HCT116 (cell line): Measurements from ENCODE around the gene KERA. TPM values are rescaled to one million over a fixed set of nuclear protein-coding genes. Genes with fewer than 3 reads are reported as not detected.

Experiments used
- ATAC-seq: fragments of 200-7000 bp; cut with Tn5 transposase; 2 replicates; pipeline ENCODE4 v1.9.1; 2020; ENCODE audit warnings: mild to moderate bottlenecking, moderate library complexity
- BruUV-seq: library from RNA; stranded (reverse); fragments of 400-500 nt; replicated peaks from 2 replicates; lab custom pipeline; 2021; lab: Mats Ljungman, UMichigan
- CTCF ChIA-PET: fragments of 300-600 bp; sonication (Branson Sonifier 250); formaldehyde crosslinking; loops from one replicate; lab custom pipeline; 2021; ENCODE audit warnings: antibody characterized with exemption; lab: Charles Lee
- POLR2A ChIA-PET: fragments of 300-600, 350-600 bp; sonication (Branson Sonifier 250); formaldehyde crosslinking; loops from one replicate; lab custom pipeline; 2021; ENCODE audit warnings: antibody characterized with exemption; lab: Charles Lee
- RAD21 ChIA-PET, 2 experiments: fragments of 300-600 bp; sonication (Branson Sonifier 250); formaldehyde crosslinking; loops; one replicate each; lab custom pipeline; 2023; ENCODE audit warnings: low total read pairs in 2 of 2; ENCODE audit not compliant: uncharacterized antibody in 2 of 2, unreplicated experiment in 2 of 2, low non-redundant PET in 1 of 2; lab: Charles Lee
- DNase-seq: peaks from one replicate; pipeline ENCODE4 v3.0.0-alpha.2; 2010; ENCODE audit warnings: low read depth, low spot score
- H2AFZ ChIP-seq: fragments of 200-600 bp; shearing (Covaris generic), sonication (generic); 2 replicates; pipeline ENCODE4 v1.6.1; 2017; ENCODE audit warnings: low read depth, mixed run types, mixed read lengths, antibody characterized with exemption, low read length; ENCODE audit not compliant: poor library complexity, severe bottlenecking
- H3K27ac ChIP-seq: 2 replicates; pipeline ENCODE4 v1.5.1; 2012; ENCODE audit warnings: low read depth, low read length
- H3K27me3 ChIP-seq: fragments of 200-600 bp; sonication (generic); 2 replicates; pipeline ENCODE4 v1.6.1; 2016; ENCODE audit warnings: mixed run types, low read length, mixed read lengths; ENCODE audit not compliant: insufficient read depth
- H3K36me3 ChIP-seq, 2 experiments: fragments of 200-500 bp in 1 of 2; fragments of 200-600 bp in 1 of 2; sonication (Bioruptor generic) in 1 of 2; sonication (generic) in 1 of 2; 2 replicates each; pipeline versions ENCODE4 v1.5.1 to v1.6.1; 2014 to 2016; ENCODE audit warnings: low read length in 2 of 2, inconsistent platforms in 1 of 2, mixed read lengths in 1 of 2, mixed run types in 1 of 2; ENCODE audit not compliant: insufficient read depth in 2 of 2, control insufficient read depth in 1 of 2
- H3K4me1 ChIP-seq, 2 experiments: fragments of 200-600 bp in 1 of 2; sonication (generic) in 1 of 2; 2 replicates each; pipeline versions ENCODE4 v1.5.1 to v1.6.1; 2012 to 2017; ENCODE audit warnings: low read length in 2 of 2, inconsistent platforms in 1 of 2, mild to moderate bottlenecking in 1 of 2, mixed read lengths in 1 of 2, mixed run types in 1 of 2, moderate library complexity in 1 of 2; ENCODE audit not compliant: insufficient read depth in 2 of 2, control insufficient read depth in 1 of 2
- H3K4me2 ChIP-seq: fragments of 200-600 bp; sonication (generic); 2 replicates; pipeline ENCODE4 v1.6.1; 2017; ENCODE audit warnings: mixed run types, low read length, mixed read lengths
- H3K4me3 ChIP-seq, 2 experiments: fragments of 200-600 bp in 1 of 2; sonication (generic) in 1 of 2; replicated peaks in 1 of 2; 2 replicates each; pipeline ENCODE4 v1.5.1; 2011 to 2016; ENCODE audit warnings: low read length in 2 of 2, control low read depth in 1 of 2, low read depth in 1 of 2, mild to moderate bottlenecking in 1 of 2, mixed read lengths in 1 of 2, mixed run types in 1 of 2
- H3K79me2 ChIP-seq: fragments of 200-600 bp; sonication (generic); 2 replicates; pipeline ENCODE4 v1.6.1; 2017; ENCODE audit warnings: mild to moderate bottlenecking, mixed run types, low read length, moderate library complexity, mixed read lengths; ENCODE audit not compliant: insufficient read depth
- H3K9ac ChIP-seq: fragments of 200-600 bp; sonication (generic); 2 replicates; pipeline ENCODE4 v1.6.1; 2016; ENCODE audit warnings: low read length, mixed read lengths
- H3K9me2 ChIP-seq: fragments of 200-600 bp; sonication (generic), shearing (Covaris generic); 2 replicates; pipeline ENCODE4 v1.6.1; 2017; ENCODE audit warnings: mixed run types, mild to moderate bottlenecking, moderate library complexity; ENCODE audit not compliant: insufficient read depth
- H3K9me3 ChIP-seq, 2 experiments: fragments of 200-500 bp in 1 of 2; fragments of 200-600 bp in 1 of 2; sonication (Bioruptor generic) in 1 of 2; sonication (generic) in 1 of 2; 2 replicates each; pipeline ENCODE4 v1.6.1; 2014 to 2017; ENCODE audit warnings: low read length in 2 of 2, mixed read lengths in 2 of 2, inconsistent platforms in 1 of 2, low read depth in 1 of 2, mild to moderate bottlenecking in 1 of 2, mixed run types in 1 of 2, moderate library complexity in 1 of 2; ENCODE audit not compliant: control insufficient read depth in 1 of 2, insufficient read depth in 1 of 2
- H4K20me1 ChIP-seq: fragments of 200-600 bp; sonication (generic), shearing (Covaris generic); 2 replicates; pipeline ENCODE4 v1.6.1; 2017; ENCODE audit warnings: mixed run types, mild to moderate bottlenecking, moderate library complexity; ENCODE audit not compliant: insufficient read depth
- CBX3 ChIP-seq: IDR thresholded peaks from 2 replicates; pipeline ENCODE4 v1.6.1; 2012; ENCODE audit warnings: low read depth
- CEBPB ChIP-seq: IDR thresholded peaks from 2 replicates; pipeline ENCODE4 v1.6.1; 2012; ENCODE audit warnings: low read depth
- ELF1 ChIP-seq: IDR thresholded peaks from 2 replicates; pipeline ENCODE4 v1.6.1; 2012; ENCODE audit warnings: low read depth, borderline replicate concordance
- EZH2 ChIP-seq: fragments of 200-600 bp; sonication (generic); IDR thresholded peaks from 2 replicates; pipeline ENCODE4 v1.6.1; 2017; ENCODE audit warnings: antibody characterized with exemption, mixed run types
- JUND ChIP-seq: IDR thresholded peaks from 2 replicates; pipeline ENCODE4 v1.6.1; 2012
- POLR2AphosphoS5 ChIP-seq: IDR thresholded peaks from 2 replicates; pipeline ENCODE4 v1.6.1; 2011; ENCODE audit warnings: mild to moderate bottlenecking, low read depth, low read length, moderate library complexity
- RAD21 ChIP-seq: IDR thresholded peaks from 2 replicates; pipeline ENCODE4 v1.6.1; 2012; ENCODE audit warnings: low read depth, mild to moderate bottlenecking
- SRF ChIP-seq: IDR thresholded peaks from 2 replicates; pipeline ENCODE4 v1.6.1; 2012; ENCODE audit warnings: low read depth
- TCF7L2 ChIP-seq: IDR thresholded peaks from 2 replicates; pipeline ENCODE4 v1.7.0; 2011; ENCODE audit warnings: borderline replicate concordance, inconsistent platforms; ENCODE audit not compliant: insufficient read depth, insufficient read length; ENCODE audit errors: extremely low read depth
- YY1 ChIP-seq: IDR thresholded peaks from 2 replicates; pipeline ENCODE4 v1.6.1; 2011; ENCODE audit warnings: low read length, low read depth, moderate library complexity, mild to moderate bottlenecking; ENCODE audit not compliant: insufficient replicate concordance; ENCODE audit errors: extremely low read depth
- ZFX ChIP-seq: fragments of 450-650 bp; IDR thresholded peaks from 2 replicates; pipeline ENCODE4 v1.6.1; 2017
- intact Hi-C: fragments of 100-400 bp; cut with micrococcal nuclease; formaldehyde crosslinking; loops from 2 replicates; pipeline ENCODE4 v1.10.0; 2022
- total RNA-seq: library from RNA; stranded (reverse); gene quantifications from one replicate; pipeline ENCODE4 v1.2.1, GENCODE V29; 2021; ENCODE audit not compliant: unreplicated experiment
- TF ChIP-seq, protein P1 (sequence below), 3 experiments: fragments of 200-600 bp in 1 of 3; sonication (generic) in 1 of 3; IDR thresholded peaks in 2 of 3; conservative IDR thresholded peaks in 1 of 3; 2 replicates each; pipeline ENCODE4 v1.5.1; 2012 to 2017; ENCODE audit warnings: low read depth in 2 of 3, low read length in 2 of 3, antibody characterized with exemption in 1 of 3, borderline replicate concordance in 1 of 3, control low read depth in 1 of 3, mild to moderate bottlenecking in 1 of 3, mixed read lengths in 1 of 3, mixed run types in 1 of 3, moderate library complexity in 1 of 3; ENCODE audit not compliant: insufficient read depth in 1 of 3
- TF ChIP-seq, protein P2 (sequence below): IDR thresholded peaks from 2 replicates; pipeline ENCODE4 v1.6.1; 2012
- TF ChIP-seq, protein P3 (sequence below): IDR thresholded peaks from 2 replicates; pipeline ENCODE4 v1.6.1; 2012; ENCODE audit warnings: low read depth
- TF ChIP-seq, protein P4 (sequence below): IDR thresholded peaks from 2 replicates; pipeline ENCODE4 v1.6.1; 2012

Gene KERA
- total RNA-seq, 1 experiment from 2014 or later: not detected

DNA sequence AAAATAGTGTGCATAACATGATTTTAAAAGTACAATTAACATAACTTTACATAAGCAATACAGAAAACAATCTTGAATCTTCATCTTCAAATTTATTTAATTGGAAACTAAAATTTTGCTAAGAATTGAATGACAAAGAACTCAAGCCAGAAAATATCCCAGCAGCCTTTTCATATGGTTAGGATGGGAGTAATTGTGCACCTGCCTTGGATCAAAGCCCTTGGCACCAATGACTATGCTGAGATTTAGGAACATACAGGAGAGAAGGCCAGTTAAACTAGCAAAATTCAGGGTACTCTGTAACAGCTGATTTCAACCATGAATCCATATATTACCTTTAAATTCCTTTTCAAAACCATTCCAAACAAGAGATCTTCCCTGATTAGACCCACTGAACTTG is 5.8 kb downstream of the KERA start:
- ChIA-PET POLR2A (no interaction called here), RAD21 (no interaction called here), CTCF (no interaction called here)
- H3K9ac ChIP-seq: no peak overlapping the region
- H3K4me2 ChIP-seq: no peak overlapping the region
- no peaks in the 10 kb centered on the region for H3K27me3 ChIP-seq
- intact Hi-C loops: no loop called here
- TF ChIP-seq EZH2: no peak
- no peak for TF ChIP-seq SRF
- TF ChIP-seq JUND: no peak
- TF ChIP-seq ZFX: no peak
- no peak for TF ChIP-seq POLR2AphosphoS5
- H4K20me1 ChIP-seq: no peaks in the 10 kb centered on the region
- H3K9me2 ChIP-seq: 0 out of 2 replicates have a peak, but pooled peaks cover 3% of the 10 kb centered on the region
- H2AFZ ChIP-seq: no peak overlapping the region
- H3K27ac ChIP-seq: no peak overlapping the region
- H3K79me2 ChIP-seq: no peaks in the 10 kb centered on the region
- H3K36me3 ChIP-seq: no peaks in the 10 kb centered on the region
- no peak overlapping the region for H3K4me3 ChIP-seq
- ATAC-seq (no peak), DNase-seq (no peak)
- no TSS peak for BruUV-seq
- H3K9me3 ChIP-seq: no peaks in the 10 kb centered on the region
- no peaks in the 10 kb centered on the region for H3K4me1 ChIP-seq

DNA sequence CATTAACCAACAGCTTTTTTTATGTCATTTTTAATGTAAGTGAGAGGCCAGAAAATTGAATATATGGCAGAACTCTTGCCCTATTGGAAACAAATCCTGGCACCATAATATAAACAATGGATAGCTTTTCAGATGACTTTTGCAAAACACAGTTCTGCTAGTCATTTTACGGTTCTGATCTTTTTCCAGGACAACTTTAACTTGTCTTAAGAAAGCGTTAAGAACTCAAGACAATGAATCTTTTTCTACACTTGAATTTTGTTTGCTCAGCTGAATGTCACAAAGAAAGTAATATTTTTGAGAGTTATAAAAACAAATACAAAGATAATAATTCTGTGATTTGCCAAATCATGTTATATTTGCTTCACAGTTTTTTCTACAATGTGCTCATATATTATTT is 13.2 kb downstream of the KERA start:
- Histone ChIP-seq H3K4me1 (no peaks in the 10 kb centered on the region), H3K4me3 (no peak overlapping the region), H3K27me3 (no peaks in the 10 kb centered on the region), H3K27ac (no peak overlapping the region), H3K4me2 (no peak overlapping the region), H3K9ac (no peak overlapping the region), H4K20me1 (no peaks in the 10 kb centered on the region), H3K36me3 (no peaks in the 10 kb centered on the region), H2AFZ (no peak overlapping the region), H3K9me2 (no peaks in the 10 kb centered on the region), H3K9me3 (no peaks in the 10 kb centered on the region), H3K79me2 (no peaks in the 10 kb centered on the region)
- intact Hi-C loops: no loop called here
- BruUV-seq: no TSS peak
- RAD21 ChIA-PET: no interaction called here
- no peak for DNase-seq
- TF ChIP-seq YY1 (no peak), TCF7L2 (no peak), ELF1 (no peak), RAD21 (no peak), CEBPB (no peak), CBX3 (no peak)
- TF ChIP-seq, protein P1, sequence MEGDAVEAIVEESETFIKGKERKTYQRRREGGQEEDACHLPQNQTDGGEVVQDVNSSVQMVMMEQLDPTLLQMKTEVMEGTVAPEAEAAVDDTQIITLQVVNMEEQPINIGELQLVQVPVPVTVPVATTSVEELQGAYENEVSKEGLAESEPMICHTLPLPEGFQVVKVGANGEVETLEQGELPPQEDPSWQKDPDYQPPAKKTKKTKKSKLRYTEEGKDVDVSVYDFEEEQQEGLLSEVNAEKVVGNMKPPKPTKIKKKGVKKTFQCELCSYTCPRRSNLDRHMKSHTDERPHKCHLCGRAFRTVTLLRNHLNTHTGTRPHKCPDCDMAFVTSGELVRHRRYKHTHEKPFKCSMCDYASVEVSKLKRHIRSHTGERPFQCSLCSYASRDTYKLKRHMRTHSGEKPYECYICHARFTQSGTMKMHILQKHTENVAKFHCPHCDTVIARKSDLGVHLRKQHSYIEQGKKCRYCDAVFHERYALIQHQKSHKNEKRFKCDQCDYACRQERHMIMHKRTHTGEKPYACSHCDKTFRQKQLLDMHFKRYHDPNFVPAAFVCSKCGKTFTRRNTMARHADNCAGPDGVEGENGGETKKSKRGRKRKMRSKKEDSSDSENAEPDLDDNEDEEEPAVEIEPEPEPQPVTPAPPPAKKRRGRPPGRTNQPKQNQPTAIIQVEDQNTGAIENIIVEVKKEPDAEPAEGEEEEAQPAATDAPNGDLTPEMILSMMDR (IDR thresholded peaks at IDR 0.05 in 2 of 3, conservative IDR thresholded peaks at IDR 0.05 in 1 of 3; ENCODE audit: borderline replicate concordance in 1 of 3, insufficient read depth in 1 of 3, low read depth in 2 of 3, low read length in 2 of 3): no peak
- TF ChIP-seq, protein P2, sequence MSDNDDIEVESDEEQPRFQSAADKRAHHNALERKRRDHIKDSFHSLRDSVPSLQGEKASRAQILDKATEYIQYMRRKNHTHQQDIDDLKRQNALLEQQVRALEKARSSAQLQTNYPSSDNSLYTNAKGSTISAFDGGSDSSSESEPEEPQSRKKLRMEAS: no peak
- TF ChIP-seq, protein P3, sequence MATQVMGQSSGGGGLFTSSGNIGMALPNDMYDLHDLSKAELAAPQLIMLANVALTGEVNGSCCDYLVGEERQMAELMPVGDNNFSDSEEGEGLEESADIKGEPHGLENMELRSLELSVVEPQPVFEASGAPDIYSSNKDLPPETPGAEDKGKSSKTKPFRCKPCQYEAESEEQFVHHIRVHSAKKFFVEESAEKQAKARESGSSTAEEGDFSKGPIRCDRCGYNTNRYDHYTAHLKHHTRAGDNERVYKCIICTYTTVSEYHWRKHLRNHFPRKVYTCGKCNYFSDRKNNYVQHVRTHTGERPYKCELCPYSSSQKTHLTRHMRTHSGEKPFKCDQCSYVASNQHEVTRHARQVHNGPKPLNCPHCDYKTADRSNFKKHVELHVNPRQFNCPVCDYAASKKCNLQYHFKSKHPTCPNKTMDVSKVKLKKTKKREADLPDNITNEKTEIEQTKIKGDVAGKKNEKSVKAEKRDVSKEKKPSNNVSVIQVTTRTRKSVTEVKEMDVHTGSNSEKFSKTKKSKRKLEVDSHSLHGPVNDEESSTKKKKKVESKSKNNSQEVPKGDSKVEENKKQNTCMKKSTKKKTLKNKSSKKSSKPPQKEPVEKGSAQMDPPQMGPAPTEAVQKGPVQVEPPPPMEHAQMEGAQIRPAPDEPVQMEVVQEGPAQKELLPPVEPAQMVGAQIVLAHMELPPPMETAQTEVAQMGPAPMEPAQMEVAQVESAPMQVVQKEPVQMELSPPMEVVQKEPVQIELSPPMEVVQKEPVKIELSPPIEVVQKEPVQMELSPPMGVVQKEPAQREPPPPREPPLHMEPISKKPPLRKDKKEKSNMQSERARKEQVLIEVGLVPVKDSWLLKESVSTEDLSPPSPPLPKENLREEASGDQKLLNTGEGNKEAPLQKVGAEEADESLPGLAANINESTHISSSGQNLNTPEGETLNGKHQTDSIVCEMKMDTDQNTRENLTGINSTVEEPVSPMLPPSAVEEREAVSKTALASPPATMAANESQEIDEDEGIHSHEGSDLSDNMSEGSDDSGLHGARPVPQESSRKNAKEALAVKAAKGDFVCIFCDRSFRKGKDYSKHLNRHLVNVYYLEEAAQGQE: no peak
- TF ChIP-seq, protein P4, sequence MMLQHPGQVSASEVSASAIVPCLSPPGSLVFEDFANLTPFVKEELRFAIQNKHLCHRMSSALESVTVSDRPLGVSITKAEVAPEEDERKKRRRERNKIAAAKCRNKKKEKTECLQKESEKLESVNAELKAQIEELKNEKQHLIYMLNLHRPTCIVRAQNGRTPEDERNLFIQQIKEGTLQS: no peak
- no peak for ATAC-seq
- CTCF ChIA-PET: no interaction called here
- POLR2A ChIA-PET: no interaction called here
